ENCODE results near the gene RAB32.

Gene RAB32

DNA sequence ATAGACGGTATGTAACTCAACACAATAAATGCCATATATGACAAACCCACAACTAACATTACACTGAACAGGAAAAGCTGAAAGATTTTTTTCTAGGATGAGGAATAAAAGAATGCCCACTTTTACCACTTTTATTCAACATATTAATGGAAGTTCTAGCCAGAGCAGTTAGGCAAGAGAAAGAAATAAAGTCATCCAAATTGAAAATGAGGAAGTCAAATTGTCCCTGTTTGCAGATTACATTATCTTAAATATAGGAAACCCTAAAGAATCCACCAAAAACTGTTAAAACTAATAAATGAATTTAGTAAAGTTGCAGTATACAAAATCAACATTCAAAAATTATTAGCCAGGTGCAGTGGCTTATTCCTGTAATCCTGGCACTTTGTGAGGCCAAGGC, 30.6 kb downstream of the RAB32 start:
- TF ChIP-seq CTCF (IDR thresholded peaks at IDR 0.05; ENCODE audit: borderline replicate concordance, control extremely low read depth, extremely low read depth, insufficient read depth, missing control alignments), result no peak
- in situ Hi-C loops (cut with MboI; ENCODE audit: low sequenced_read_pairs, unreplicated experiment), result no loop called here
- no peak for DNase-seq (ENCODE audit: low spot score)

DNA sequence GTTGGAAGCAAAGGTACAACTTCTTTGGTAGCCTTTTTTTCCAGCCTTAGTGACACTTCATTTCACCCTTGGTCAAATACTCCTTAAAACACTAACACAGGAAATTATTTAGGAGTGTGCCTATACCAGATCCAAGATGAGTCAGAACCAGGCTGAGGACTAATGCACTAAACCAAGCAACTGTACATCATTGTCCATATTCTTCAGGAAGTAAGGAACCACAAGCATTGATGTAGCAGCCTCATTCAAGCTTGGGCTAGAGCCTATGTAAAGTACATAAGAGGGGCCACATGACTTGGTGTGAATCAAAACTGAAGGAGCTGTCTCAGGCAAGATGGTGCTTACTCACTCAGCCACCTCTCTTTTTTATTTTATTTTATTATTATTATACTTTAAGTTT, 34.4 kb downstream of the RAB32 start:
- no peak for DNase-seq (ENCODE audit: low spot score)
- no peak for TF ChIP-seq CTCF (IDR thresholded peaks at IDR 0.05; ENCODE audit: borderline replicate concordance, control extremely low read depth, extremely low read depth, insufficient read depth, missing control alignments)
- in situ Hi-C loops (cut with MboI; ENCODE audit: low sequenced_read_pairs, unreplicated experiment), result no loop called here

- no peak for DNase-seq (ENCODE audit: low spot score)
- TF ChIP-seq CTCF (IDR thresholded peaks at IDR 0.05; ENCODE audit: borderline replicate concordance, control extremely low read depth, extremely low read depth, insufficient read depth, missing control alignments), result no peak
- in situ Hi-C loops (cut with MboI; ENCODE audit: low sequenced_read_pairs, unreplicated experiment), result no loop called here
Observed at GRCh38 chr6:146581968-146582367, 38.3 kb downstream of the RAB32 start.

- no peak for DNase-seq (ENCODE audit: low spot score)
- in situ Hi-C loops (cut with MboI; ENCODE audit: low sequenced_read_pairs, unreplicated experiment), result no loop called here
- TF ChIP-seq CTCF (IDR thresholded peaks at IDR 0.05; ENCODE audit: borderline replicate concordance, control extremely low read depth, extremely low read depth, insufficient read depth, missing control alignments), result no peak
Observed at GRCh38 chr6:146582857-146583256, 39.2 kb downstream of the RAB32 start.

GRCh38 chr6:146583966-146584365, 40.3 kb downstream of the RAB32 start:
- no peak for TF ChIP-seq CTCF (IDR thresholded peaks at IDR 0.05; ENCODE audit: borderline replicate concordance, control extremely low read depth, extremely low read depth, insufficient read depth, missing control alignments)
- no peak for DNase-seq (ENCODE audit: low spot score)
- in situ Hi-C loops (cut with MboI; ENCODE audit: low sequenced_read_pairs, unreplicated experiment), result no loop called here

DNA sequence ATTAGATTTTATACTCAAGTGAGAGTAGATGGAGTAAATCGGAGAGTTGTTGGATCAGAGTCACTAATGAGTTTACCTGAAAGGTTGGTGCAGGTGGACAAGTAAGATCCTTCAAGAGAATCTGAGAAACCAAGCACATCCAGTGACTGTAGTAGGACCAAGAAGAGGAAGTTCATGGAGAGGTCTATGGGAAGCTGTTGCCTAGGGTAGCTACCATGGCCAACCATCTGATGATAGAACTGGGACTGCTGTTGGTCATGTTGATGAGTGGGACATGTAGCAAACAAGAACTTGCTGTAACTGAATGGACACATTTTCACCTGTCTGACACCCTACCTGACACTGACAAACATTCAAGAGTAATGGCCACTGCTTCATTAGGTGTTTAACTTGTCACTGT, 43.8 kb downstream of the RAB32 start:
- in situ Hi-C loops (cut with MboI; ENCODE audit: low sequenced_read_pairs, unreplicated experiment), result no loop called here
- no peak for DNase-seq (ENCODE audit: low spot score)
- no peak for TF ChIP-seq CTCF (IDR thresholded peaks at IDR 0.05; ENCODE audit: borderline replicate concordance, control extremely low read depth, extremely low read depth, insufficient read depth, missing control alignments)

DNA sequence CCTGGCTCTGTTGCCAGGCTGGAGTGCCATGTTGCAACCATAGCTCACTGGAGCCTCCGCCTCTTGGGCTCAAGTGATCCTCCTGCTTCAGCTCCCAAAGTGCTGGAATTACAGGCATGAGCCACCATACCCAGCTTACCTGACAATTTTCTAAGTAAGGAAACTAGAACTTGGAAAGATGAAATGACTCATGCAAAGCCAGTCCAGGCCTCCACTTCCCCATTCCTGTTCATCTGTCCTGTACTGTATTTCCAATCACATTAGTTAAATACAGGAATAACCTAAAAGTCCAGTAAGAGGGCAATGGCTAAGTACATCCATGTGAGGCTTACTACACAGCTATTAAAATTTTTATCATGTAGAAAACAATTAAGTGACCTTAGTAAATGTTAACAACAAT, 46.9 kb downstream of the RAB32 start:
- DNase-seq (ENCODE audit: low spot score), result no peak
- in situ Hi-C loops (cut with MboI; ENCODE audit: low sequenced_read_pairs, unreplicated experiment), result no loop called here
- TF ChIP-seq CTCF (IDR thresholded peaks at IDR 0.05; ENCODE audit: borderline replicate concordance, control extremely low read depth, extremely low read depth, insufficient read depth, missing control alignments), result no peak

Measured in GM13976 (cell line).